ENCODE measurements around the gene CREG2. TPM values are rescaled to one million over a fixed set of nuclear protein-coding genes. Genes with fewer than 3 reads are reported as not detected.

CREG2 gene
- total RNA-seq, 2 donors from 2014 or later: 0.59 TPM; not detected in 1

DNA sequence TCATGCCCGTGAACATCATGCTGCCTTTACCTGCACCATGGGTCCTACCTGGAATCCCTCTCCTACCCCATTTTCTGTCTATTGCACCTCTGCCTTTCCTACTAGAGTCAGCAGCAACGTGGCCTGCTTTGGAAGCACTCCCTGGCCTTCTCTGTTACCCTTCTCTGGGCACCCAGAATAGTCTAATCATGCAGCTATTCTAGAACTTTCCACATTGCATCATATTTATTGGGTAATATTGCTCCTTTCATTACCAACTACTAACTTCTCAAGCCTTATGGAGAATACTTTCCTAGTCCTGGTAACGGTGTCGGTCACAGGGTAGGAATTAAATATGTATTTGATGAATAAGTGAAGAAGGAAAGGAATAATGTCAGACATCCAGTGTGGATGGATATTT is 33.3 kb upstream of the CREG2 start:
- H3K9me3 ChIP-seq: no peaks in the 10 kb centered on the region
- H3K27ac ChIP-seq: no peak overlapping the region
- H3K36me3 ChIP-seq: no peaks in the 10 kb centered on the region
- no peaks in the 10 kb centered on the region for H3K27me3 ChIP-seq
- H3K4me3 ChIP-seq: no peak overlapping the region
- DNase-seq (ENCODE audit: low spot score): no peak
- TF ChIP-seq, protein P1, sequence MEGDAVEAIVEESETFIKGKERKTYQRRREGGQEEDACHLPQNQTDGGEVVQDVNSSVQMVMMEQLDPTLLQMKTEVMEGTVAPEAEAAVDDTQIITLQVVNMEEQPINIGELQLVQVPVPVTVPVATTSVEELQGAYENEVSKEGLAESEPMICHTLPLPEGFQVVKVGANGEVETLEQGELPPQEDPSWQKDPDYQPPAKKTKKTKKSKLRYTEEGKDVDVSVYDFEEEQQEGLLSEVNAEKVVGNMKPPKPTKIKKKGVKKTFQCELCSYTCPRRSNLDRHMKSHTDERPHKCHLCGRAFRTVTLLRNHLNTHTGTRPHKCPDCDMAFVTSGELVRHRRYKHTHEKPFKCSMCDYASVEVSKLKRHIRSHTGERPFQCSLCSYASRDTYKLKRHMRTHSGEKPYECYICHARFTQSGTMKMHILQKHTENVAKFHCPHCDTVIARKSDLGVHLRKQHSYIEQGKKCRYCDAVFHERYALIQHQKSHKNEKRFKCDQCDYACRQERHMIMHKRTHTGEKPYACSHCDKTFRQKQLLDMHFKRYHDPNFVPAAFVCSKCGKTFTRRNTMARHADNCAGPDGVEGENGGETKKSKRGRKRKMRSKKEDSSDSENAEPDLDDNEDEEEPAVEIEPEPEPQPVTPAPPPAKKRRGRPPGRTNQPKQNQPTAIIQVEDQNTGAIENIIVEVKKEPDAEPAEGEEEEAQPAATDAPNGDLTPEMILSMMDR (IDR thresholded peaks at IDR 0.05): no peak
- H3K4me1 ChIP-seq: no peaks in the 10 kb centered on the region

GRCh38 chr2:101419096-101419663 is 31.9 kb upstream of the CREG2 start:
- TF ChIP-seq, protein P1 (IDR thresholded peaks at IDR 0.05): peak; percentile 67 to 87
- peak; percentile 68 for DNase-seq (ENCODE audit: low spot score)
- Histone ChIP-seq H3K27me3 (no peaks in the 10 kb centered on the region), H3K9me3 (no peaks in the 10 kb centered on the region), H3K27ac (no peak overlapping the region), H3K4me3 (no peak overlapping the region), H3K4me1 (no peaks in the 10 kb centered on the region), H3K36me3 (no peaks in the 10 kb centered on the region)

GRCh38 chr2:101418460-101419095 is 31.3 kb upstream of the CREG2 start:
- no peaks in the 10 kb centered on the region for H3K36me3 ChIP-seq
- no peak for DNase-seq (ENCODE audit: low spot score)
- H3K27ac ChIP-seq: no peak overlapping the region
- TF ChIP-seq, protein P1 (IDR thresholded peaks at IDR 0.05): no peak
- H3K4me1 ChIP-seq: no peaks in the 10 kb centered on the region
- H3K27me3 ChIP-seq: no peaks in the 10 kb centered on the region
- H3K4me3 ChIP-seq: no peak overlapping the region
- H3K9me3 ChIP-seq: no peaks in the 10 kb centered on the region

DNA sequence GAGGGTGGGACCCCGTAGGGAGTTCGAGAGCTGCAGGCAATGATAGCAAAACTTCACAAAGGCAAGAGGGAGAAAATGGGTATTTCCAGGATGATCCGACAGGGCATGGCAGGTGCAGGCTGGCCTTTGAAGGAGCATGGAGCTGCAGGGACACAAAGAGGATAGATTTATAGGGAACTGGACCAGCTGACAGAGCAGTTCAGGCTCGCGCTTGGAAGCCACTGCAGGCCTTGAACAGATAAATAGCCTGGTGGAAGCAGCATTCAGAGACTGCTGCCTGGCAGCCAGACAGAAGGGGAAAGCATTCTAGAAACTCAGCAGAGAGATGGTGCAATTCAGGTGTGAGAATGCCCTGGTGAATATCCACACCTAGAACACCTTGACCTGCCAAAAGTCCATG is 29.3 kb upstream of the CREG2 start:
- Histone ChIP-seq H3K27me3 (no peaks in the 10 kb centered on the region), H3K4me1 (no peaks in the 10 kb centered on the region), H3K4me3 (no peak overlapping the region), H3K27ac (no peak overlapping the region), H3K9me3 (no peaks in the 10 kb centered on the region), H3K36me3 (no peaks in the 10 kb centered on the region)
- TF ChIP-seq, protein P1 (IDR thresholded peaks at IDR 0.05): no peak
- DNase-seq (ENCODE audit: low spot score): no peak

DNA sequence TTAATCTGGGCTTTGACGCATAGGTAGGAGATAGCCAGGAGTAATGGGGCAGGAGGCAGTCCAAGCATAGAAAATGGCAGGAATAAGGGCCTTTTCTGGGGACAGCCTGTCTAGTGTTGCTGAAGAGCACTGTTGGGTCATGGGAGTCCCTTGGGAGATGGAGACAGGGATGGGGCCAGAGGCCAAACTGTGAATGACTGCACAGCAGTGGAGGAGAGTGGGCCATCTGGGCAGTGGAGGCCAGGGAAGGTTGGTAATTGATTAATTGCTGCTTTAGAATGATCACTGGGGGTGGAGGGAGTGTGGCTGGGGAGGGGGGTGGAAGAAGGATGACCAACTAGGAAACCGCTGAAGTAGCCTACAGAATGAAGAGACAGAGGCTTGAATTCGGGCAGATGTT is 28.6 kb upstream of the CREG2 start:
- no peaks in the 10 kb centered on the region for H3K4me1 ChIP-seq
- TF ChIP-seq, protein P1 (IDR thresholded peaks at IDR 0.05): no peak
- H3K27me3 ChIP-seq: no peaks in the 10 kb centered on the region
- H3K27ac ChIP-seq: no peak overlapping the region
- no peaks in the 10 kb centered on the region for H3K9me3 ChIP-seq
- DNase-seq (ENCODE audit: low spot score): no peak
- H3K36me3 ChIP-seq: no peaks in the 10 kb centered on the region
- no peak overlapping the region for H3K4me3 ChIP-seq

- TF ChIP-seq, protein P1 (IDR thresholded peaks at IDR 0.05): no peak
- no peaks in the 10 kb centered on the region for H3K27me3 ChIP-seq
- H3K27ac ChIP-seq: no peak overlapping the region
- H3K4me1 ChIP-seq: no peaks in the 10 kb centered on the region
- H3K9me3 ChIP-seq: no peaks in the 10 kb centered on the region
- H3K36me3 ChIP-seq: no peaks in the 10 kb centered on the region
- no peak for DNase-seq (ENCODE audit: low spot score)
- H3K4me3 ChIP-seq: no peak overlapping the region
Measured at GRCh38 chr2:101415220-101415619, 27.9 kb upstream of the CREG2 start.

All from right atrium auricular region (tissue), 2 donors.